ENCODE measurements around the gene ITPK1.
"Not testable (repeated sequence)": the region's sequence is repeated elsewhere in the genome, so short reads cannot be mapped to it uniquely, and the experiment has no call there.

The ITPK1 gene

DNA sequence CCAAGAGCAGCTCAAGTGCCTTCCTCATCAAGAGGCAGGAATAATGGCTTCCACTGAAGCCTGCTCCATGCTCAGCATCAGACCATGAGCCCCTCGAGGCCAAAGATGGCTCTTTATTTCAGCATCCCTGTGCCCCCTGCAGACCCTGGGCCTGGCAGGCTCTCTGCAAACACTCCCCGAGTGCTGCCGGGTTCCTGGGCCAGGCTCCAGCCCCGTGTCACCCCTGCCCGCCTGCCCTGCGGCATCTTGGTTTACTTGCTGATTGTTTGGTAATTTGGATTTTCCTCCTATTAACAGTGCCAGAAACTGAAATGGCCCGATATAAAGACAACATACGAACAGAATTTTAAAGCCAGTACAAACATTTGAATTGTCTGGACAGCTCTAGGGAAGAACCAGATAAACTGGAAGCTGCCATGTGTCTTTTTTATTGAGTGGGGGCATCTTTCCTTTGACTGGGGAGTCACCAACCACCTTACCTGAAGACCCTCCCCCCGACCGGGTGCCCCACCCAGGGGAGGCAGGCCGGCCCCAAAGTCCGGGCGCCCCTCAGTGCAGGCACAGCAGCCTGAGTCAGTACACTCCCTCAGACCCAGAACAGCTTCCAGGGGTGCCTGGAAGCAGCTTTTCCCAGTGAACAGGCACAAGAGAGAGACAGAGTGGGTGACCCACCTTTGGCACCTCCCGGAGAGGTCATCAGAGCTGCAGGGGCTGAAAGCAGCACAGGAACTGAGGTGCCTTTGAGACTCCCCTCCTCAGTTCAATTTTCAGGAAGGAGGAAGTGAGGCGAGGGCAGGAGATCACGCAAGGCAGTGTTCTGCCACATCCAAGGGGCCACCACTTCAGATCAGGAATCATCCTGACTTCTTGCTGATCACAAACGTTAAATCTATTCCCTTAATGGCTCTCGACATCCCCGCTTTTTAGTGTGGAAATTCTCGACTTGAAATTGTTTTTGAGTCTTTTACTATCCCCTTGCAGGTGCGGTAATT lies 30.6 kb downstream of the ITPK1 start:
- DNase-seq (ENCODE audit: low spot score) = no peak

DNA sequence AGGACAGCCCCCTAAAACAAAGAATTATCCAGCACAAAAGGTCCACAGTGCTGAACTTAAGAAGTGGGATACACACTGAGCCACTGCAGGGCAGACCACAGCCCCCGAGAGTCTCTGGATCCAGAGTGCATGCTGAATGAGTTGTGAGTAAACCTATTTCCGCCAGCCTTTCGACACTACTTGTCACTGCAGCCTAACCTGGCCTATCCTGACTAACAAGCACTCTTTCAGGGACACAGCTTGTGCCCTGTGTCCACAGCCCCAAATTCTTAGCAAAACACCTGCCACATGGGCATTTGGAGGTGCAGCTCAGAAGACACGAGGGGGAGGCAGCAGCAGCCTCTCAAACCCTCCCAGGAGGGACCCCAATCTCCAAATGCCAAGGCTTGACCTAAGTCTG lies 31.3 kb downstream of the ITPK1 start:
- no peak for DNase-seq (ENCODE audit: low spot score)

GRCh38 chr14:93083917-93084316 lies 31.8 kb downstream of the ITPK1 start:
- DNase-seq (ENCODE audit: low spot score) = no peak

- DNase-seq (ENCODE audit: low spot score) = no peak
Measured at GRCh38 chr14:93082576-93083001, 33.1 kb downstream of the ITPK1 start.

DNA sequence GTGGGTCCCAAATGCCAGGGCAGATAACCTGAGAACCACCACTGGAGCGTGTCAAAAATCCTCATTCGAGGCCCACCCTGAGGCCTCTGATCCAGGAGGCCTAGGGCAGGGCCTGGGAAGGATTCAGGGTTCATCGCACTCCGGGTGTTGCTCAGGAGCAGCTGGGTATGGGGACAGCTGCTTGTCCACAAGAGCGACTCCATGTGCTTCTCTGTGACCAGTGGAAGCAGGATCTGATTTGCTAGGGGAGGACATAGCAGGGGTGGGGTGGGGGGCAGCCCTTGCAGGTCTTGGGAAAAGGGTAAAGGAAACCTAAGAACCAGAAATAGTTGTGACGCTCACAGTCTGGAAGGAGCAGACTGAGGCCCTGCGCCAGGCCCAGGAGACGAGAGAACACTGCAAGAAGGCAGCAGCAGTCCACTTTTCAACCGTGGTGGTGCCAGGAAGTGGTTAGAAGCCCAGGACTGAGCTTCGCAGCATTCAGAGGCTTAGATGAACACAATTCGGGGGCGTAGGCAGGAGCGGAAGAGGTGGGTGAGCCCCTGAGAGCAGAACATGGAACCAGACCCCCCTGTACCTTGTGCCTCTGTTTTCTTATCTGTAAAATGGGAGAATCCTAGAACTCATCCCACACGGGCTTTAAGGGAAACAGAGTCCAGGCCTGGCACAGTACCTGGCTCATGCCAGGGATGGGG lies 33.7 kb downstream of the ITPK1 start:
- DNase-seq (ENCODE audit: low spot score) = no peak

- DNase-seq (ENCODE audit: low spot score) = no peak
Measured at GRCh38 chr14:93079865-93080403, 35.8 kb downstream of the ITPK1 start.

- DNase-seq (ENCODE audit: low spot score) = no peak
Measured at GRCh38 chr14:93079321-93079720, 36.4 kb downstream of the ITPK1 start.

GRCh38 chr14:93078870-93079269 lies 36.9 kb downstream of the ITPK1 start:
- no peak for DNase-seq (ENCODE audit: low spot score)

GRCh38 chr14:93076755-93077154 lies 39.0 kb downstream of the ITPK1 start:
- no peak for DNase-seq (ENCODE audit: low spot score)

DNA sequence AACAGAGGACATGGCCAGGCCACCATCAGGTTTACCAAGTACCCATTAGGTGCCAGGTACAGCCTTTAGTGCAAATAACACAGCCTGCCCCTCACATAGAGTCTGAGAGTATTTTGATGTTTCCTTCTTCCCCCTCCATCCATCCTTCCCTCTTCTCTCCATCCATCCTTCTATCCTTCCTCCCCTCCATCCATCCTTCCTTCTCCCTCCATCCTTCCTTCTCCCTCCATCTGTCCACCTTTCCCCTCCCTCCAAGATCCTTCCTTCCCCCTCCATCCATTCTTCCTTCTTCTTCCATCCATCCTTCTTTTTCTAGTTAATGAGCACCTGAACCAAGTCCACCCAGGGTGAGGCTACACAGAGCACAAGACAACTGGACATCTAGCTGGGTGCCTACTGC lies 39.8 kb downstream of the ITPK1 start:
- no peak for DNase-seq (ENCODE audit: low spot score)

DNA sequence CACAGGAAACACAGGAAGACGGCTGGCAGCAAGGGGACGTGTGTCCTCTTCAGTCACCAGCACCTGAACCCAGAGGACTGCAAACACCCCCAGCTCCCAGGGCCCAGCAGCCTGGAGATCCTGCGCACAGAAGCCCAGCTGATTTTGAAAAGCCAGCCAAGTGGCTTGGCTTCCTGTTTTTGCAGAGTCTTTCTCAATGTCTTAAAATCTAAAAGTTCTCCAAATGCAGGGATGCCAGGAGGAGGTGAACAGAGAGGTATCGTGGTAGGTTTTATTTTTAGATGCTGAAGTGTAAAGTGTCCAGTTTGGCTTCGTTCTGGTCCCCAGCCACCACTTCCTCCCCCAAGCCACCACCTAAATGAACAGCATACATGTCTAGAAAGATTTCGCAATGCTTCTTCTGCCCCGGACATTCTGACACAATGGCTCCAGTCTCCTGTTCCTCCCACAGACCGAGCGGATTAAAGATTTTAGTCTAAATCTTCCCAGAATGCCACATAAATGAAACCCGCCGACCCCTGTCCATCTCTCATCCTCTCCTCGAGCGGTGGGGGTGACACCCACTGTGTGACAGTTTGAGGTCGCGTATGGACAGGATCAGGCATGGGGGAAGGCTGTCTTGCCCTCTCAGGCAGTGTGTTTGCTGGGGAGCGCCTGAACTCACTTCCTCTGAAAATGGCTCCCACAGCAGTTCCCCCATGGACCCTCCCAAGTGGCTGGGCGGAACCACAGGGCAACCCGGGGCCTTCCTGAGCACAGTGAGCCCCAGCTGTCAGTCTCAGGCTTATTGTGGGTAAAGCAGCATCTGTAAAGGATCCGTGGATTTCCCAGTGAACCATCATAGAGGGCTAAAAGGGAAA lies 41.6 kb downstream of the ITPK1 start:
- peak; percentile 59 for DNase-seq (ENCODE audit: low spot score)

DNA sequence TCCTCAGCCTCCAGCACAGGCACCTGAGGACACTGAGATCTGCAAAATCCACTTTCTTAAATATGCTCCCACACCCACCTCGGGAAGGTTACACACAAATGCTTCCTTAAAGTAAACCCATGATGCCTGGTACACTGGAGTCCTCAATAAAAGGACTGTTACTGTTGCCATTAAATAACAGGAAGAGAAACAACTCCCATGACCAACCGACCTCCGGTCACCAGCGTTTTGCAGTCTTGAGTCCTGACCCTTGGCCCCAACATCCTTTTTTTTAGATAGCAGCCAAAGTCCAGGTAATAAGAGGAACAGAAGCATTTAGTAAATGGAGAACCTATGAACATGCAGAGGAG lies 42.4 kb downstream of the ITPK1 start:
- no peak for DNase-seq (ENCODE audit: low spot score)

- DNase-seq (ENCODE audit: low spot score) = no peak
Measured at GRCh38 chr14:93072659-93073357, 42.9 kb downstream of the ITPK1 start.

GRCh38 chr14:93068711-93069110 lies 47.0 kb downstream of the ITPK1 start:
- no peak for DNase-seq (ENCODE audit: low spot score)

GRCh38 chr14:93067088-93067487 lies 48.6 kb downstream of the ITPK1 start:
- no peak for DNase-seq (ENCODE audit: low spot score)

DNA sequence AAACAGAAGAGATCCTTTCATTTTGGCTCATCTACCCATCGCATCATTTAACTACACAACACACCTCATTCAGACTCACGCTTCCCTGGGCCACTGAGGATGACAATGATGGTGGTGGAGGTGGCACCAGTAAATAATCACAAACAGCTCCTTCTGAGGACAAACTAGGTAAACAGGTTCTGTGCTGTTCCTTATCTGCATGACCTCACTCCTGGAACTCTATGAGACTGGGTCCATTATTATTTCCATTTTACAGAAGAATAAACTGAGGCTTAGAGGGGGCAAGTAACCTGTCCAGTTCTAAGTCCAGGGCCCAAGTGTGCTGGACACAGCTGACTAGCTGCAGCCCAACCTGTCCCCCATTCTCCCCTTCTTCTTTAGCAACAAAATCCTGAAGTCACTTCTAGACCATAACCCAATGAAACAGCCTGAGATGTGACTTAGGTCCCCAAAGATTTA lies 50.4 kb downstream of the ITPK1 start:
- no peak for DNase-seq (ENCODE audit: low spot score)

GRCh38 chr14:93064411-93065271 lies 51.1 kb downstream of the ITPK1 start:
- no peak for DNase-seq (ENCODE audit: low spot score)

DNA sequence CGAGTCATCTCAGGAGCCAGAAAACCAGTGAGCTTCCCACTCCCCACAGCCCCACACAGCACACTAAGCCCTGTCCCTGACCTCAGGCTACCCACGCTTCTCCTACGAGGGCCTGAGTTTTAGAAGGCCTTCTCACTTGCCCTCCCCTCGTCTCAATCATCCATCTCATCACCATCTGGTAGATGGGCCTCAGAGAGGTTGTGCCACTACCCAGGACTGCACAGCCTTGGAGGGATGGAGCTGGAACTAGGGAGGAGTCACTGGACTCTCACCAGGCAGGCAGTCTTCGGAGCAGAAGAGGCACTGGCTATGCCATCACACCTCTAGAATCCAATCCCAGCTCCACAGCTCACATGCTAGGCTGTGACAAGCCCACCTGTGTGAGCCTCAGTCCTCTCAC lies 52.3 kb downstream of the ITPK1 start:
- DNase-seq (ENCODE audit: low spot score) = no peak

GRCh38 chr14:93062890-93063289 lies 52.8 kb downstream of the ITPK1 start:
- DNase-seq (ENCODE audit: low spot score) = no peak

DNA sequence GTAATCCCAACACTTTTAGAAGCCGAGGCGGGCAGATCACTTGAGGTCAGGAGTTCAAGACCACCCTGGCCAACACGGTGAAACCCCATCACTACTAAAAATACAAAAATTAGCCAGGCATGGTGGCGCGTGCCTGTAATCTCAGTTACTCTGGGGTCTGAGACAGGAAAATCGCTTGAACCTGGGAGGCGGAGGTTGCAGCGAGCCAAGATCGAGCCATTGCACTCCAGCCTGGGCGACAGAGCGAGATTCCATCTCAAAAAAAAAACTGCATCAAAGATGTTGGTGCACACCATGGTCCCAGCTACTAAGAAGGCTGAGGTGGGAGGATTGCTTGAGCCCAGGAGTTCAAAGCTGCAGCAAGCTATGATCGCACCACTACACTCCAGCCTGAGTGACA lies 53.7 kb downstream of the ITPK1 start:
- not testable (repeated sequence) for DNase-seq (ENCODE audit: low spot score)

Measured in HuH-7 (cell line).